Stimulated activated CD8-positive, alpha-beta memory T cell treated with anti-CD3 and anti-CD28 coated beads, Interleukin-12 subunit alpha, Interleukin-12 subunit beta, amount 100 ng/mL, for 24 hours (primary cell): ENCODE measurements around the gene RGS4.

Source experiments
- DNase-seq: peaks from one replicate; pipeline ENCODE4 v3.0.0-alpha.2; 2020; ENCODE audit errors: extremely low read depth

RGS4 gene

GRCh38 chr1:163069142-163069541 lies at the start of gene RGS4:
Gene RGS4 (plus strand): TSS chr1:163069361. CDS start chr1:163069485, 124 bp downstream.
- no peak for DNase-seq

GRCh38 chr1:163022129-163022528 lies 47.0 kb upstream of the RGS4 start:
- no peak for DNase-seq

DNA sequence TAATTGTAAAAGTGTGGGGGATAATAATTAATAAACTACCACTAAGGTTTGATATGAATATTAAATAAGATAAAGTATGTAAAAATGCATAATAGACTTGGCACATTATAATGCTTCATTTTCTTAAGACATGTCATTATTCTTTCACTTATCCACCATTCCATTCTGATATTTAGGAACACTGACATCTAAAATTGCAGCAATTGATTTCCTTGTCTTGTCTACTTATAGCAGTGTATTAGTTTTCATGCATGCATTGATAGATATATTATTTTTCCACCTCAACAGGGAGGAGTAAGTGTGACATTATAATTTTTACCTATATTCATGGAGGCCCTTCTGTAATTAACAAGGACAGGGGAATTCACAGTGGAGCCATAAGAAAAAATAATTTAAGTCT lies 41.6 kb upstream of the RGS4 start:
- DNase-seq, result no peak

- DNase-seq, result no peak
These were observed 39.3 kb upstream of the RGS4 start for GRCh38 chr1:163029901-163030300.

DNA sequence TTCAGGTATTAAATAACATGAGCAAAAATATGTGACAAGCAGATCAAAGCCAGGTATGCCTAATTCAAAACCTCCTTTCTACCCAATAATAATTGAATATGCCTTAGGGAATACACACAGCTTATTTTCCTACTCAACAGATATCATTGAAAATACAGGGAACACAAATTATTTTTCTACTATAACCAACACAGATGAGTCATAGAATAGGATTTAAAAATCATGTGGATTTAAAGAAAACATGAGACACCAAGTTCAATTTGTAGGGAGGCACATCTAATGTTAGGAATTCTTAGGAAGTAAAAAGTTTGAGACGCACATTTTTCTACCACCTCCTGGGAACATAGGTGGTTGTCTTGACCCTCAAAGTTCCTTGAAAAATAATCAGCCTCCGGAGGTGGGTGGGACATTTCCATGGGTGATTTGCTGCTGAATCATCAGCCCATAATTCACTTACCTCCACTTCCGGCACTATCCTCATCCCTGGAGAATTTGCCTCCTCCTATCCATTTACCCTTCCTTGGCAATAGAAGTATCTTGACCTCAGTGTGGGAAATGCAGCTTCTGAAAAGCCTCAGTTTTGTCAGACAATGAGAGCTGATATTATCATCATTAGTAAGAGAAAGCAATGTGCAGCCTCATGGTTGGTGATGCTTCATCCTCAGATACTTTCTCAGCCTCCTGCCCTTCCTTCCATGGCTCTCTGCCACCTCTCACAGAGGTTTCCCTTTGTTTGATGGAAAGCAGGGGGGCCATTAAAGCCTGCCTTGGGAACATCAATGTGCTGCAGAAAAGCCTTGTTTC lies 33.5 kb upstream of the RGS4 start:
- no peak for DNase-seq

DNA sequence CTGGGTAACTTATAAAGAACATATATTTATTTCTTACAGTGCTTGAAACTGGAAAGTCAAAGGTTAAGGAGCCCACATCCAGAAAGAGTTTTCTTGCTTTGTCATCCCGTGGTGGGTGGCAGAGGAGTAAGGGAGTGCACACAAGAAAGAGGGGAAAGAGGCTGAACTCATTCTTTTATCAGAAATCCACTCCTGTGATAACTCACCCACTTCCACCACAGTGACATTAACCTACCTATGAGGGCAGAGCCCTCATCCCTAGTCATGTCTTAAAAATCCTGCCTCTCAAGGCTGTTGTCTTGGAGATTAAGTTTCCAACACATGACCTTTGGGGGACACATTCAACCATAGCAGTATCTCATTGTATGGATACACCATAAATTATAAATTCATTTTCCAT lies 32.5 kb upstream of the RGS4 start:
- DNase-seq, result no peak

- DNase-seq, result no peak
These were observed 30.0 kb upstream of the RGS4 start for GRCh38 chr1:163038928-163039706.

DNA sequence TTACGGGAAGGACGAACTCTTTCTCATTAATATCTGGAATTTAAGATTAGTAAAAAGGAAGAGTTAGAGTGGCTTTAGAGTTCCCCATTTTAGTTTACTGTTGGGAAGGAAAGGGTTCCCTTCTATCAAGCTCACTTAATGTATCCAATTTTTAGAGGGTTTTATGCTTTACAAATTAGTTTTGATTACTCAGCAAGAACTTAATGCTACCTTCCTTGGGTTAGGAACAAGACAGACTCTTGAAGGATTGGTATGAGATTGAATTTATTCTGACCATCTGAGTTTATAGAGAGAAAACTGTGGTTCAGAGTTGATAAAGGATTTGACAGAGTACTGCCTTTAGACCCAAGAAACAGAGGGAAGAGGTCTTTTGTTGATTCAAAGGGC lies 29.5 kb upstream of the RGS4 start:
- DNase-seq, result no peak

DNA sequence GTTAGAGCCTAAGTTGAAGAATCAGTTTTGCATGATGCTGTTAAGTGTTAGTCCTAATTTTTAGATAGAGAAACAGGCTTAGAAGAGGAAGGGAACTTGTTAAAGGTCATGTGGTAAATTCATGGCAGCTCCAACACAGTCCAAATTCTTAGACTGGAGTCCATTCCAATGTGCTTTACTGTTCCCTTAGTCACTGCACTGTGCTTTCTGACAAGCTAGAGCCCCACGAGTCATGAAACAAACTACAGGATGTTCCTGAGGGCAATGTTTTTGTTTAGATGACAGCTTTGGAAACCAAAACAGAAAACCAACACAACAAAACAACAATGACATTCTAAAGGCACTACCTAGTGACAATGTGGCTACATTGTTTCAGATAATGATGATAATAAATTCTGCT lies 23.1 kb upstream of the RGS4 start:
- no peak for DNase-seq

DNA sequence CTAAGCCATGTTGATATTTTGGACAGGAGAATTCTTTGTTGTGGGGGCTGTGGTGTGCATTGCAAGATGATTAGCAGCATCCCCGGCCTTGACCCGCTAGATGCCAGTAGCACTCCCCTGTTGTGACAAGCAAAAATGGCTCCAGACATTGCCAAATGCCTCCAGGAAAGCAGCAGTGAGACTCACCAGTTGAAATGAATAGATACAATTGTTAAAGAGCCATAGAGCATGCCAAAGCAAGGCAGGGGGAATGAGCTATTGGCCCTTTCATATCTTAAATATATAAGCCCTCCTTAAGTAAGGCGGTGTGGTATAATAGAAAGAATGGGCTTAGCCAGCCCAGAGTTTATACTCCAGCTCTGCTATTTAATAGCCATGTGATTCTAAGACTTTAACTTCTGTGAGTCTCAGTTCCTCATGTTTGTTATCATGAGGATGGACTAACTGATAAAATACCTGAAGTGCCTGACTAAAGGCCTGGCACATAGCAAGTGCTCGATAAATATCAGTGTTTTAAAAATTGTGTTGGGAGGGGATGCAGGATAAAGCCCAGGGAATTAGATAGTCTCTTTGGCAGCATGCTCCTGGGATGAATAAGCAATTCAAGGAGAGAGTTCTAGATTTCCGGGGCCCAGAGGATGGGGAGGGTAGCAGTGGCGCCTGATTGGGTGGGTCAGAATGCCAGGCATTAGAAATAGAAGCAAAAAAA lies 21.1 kb upstream of the RGS4 start:
- no peak for DNase-seq

DNA sequence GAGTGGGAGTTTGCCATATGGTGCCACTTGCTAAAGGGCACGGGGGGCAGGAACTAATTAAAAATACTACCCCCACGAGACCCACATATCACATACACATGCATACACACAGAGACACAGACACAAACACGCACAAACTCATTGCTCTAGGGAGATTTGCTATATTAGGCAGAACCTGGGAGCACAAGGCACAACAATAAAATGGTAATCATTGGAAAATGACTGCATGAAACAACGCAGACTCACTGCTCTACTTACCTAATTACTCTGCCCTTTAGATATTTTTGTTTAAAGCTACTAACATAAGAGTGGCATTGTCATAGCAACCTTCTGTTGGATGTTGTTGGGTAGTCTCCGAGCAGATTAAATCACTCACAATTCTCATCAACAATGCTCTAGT lies 20.3 kb upstream of the RGS4 start:
- DNase-seq, result no peak

DNA sequence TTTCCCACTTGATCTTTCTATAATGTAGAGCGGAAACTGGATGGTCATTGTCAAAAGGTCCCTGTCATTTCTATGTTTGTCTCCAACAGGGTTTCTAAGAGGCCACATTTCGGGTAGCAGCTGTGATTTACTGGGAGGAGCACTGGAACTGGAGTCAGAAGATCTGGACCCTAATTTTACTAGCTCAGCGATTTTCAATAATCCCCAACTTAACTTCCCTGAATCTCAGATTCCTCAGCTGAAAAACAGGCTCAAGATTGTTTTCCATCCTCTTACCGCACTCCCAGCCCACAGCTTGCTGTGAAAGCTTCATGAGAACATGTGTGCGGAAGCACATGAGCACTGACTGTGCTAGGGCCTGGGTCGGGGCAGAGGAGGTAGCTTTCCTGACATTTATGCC lies 19.9 kb upstream of the RGS4 start:
- DNase-seq, result no peak

DNA sequence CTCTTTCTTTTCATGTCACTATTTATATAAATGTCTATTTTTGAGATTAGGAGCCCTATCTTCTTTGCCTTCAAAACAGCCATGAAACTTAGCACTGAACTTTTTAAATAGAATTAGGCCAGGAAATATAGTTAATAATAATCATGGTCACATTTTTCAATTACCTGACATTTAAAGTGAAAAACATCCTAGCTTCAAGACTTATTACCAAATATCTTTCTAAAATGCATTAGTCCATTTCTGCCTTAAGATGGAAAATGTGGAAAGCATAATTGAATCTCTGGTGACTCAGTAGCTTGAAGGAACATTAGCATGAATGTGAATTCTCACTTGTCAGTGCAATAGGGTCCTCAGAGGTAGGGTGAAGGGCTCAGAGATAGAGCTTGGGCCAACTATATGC lies 18.7 kb upstream of the RGS4 start:
- no peak for DNase-seq

DNA sequence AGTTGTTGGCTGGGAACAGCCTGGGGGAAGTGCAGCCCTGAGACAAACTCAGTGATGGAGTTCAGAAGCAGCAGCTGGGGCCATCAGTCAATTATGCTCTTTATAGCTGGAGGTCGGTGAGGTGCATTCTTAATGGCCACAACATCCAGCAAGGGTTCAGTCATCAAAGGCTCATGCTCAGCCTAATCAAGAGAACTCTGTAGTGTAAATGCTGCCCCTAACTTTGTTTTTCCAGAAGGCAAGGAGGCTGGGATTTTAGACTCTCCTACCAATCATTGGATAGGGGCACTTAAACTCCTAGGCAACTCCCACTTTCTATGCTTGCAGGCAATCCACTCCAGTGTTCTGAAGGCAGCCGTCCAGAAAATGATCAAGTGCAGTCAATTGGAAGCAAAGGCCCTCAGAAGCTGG lies 15.0 kb upstream of the RGS4 start:
- no peak for DNase-seq

- DNase-seq, result no peak
These were observed 14.2 kb upstream of the RGS4 start for GRCh38 chr1:163055005-163055404.

DNA sequence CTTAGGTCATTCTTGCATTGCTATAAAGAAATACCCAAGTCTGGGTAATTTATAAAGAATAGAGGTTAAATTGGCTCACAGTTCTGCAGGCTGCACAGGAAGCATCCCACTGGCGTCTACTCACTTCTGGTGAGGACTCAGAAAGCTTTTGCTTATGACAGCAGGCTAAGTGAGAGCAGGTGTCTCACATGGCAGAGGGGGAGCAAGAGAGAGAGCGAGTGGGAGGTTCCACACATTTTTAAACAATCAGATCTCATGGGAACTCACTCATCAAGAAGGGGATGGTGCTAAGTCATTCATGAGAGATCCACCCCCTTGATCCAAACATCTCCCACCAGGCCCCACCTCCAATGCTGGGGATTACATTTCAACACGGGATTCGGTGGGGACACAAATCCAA lies 13.6 kb upstream of the RGS4 start:
- no peak for DNase-seq

DNA sequence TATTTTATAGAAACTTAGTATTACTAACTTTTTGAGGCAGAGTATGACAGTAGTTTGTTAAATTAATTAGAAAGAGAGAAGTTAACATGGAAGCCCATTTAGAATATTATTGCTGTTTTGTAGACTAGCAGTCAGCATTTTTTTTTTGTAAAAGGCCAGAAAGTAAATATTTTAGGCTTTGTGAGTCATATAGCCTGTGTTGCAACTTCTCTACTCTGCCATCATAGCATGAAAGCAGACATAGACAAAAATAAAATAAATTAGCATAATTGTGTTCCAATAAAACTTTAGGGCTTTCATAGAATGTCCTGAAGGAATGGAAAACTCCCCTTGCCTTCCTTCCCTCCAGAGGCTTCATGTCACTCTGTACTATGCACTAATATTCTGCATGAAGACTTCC lies 12.3 kb upstream of the RGS4 start:
- no peak for DNase-seq

DNA sequence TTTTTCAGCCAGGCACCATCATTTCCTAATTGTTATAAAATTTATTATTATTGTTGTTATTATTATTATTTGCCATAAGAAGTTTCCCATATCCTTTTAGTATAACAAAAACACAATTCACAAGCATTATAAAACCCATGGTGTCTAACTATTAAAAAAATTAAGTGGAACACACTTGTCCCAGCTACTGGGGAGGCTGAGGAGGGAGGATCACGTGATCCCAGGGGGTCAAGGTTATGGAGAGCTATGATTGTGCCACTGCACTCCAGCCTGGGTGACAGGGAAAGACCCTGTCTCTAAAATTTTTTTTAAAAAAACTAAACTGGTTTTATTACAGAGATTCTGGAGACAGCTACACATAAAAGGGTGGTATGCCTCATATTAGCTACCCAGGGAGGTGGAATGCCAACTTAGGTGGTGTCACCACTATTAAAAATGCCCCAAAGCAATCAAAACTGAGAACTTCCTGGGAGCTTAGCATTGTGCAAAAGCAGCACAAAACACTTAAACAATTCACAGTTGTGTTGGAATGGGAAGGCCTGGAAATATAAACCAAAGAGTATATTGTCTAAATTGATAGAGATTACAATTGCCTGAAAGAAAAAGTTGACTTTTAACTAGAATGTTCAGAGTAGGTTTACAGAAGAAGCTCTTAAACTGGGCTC lies 8.7 kb upstream of the RGS4 start:
- DNase-seq, result no peak

- DNase-seq, result no peak
These were observed 6.0 kb upstream of the RGS4 start for GRCh38 chr1:163063143-163063542.

DNA sequence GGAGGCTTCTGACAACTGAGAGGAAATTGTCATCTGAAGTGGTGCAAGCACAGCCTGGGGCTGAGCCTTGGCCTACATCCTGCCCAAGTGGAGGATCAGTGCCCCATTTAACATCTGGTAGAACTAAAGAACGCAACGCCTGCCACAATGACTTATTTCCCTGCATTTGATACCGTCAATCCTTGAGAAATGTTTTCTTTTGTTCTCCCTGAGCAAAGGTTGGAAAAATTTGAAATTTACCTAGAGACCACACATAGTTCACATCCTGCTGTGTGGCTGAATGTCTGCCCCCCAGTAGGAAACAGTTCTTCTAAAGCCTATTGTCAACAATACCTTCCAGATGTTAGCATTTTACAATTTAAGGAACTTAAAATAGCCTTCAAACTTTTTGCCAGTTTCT lies 5.6 kb upstream of the RGS4 start:
- no peak for DNase-seq

DNA sequence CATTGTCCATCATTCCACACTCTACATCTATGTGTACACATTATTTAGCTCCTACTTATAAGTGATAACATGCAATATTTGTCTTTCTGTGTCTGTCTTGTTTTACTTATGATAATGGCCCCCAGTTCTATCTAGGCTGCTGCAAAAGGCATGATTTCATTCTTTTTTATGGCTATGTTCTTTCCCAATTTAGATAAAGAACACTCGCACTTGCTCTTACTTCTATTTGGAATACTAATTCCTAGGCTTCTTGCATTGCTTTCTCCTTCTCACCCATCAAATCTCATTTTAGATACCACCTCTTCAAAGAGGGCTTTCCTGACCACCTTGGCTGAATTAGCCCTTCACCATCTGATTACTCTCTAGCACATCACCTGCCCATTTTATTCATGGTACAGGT lies 3.0 kb upstream of the RGS4 start:
- no peak for DNase-seq

DNA sequence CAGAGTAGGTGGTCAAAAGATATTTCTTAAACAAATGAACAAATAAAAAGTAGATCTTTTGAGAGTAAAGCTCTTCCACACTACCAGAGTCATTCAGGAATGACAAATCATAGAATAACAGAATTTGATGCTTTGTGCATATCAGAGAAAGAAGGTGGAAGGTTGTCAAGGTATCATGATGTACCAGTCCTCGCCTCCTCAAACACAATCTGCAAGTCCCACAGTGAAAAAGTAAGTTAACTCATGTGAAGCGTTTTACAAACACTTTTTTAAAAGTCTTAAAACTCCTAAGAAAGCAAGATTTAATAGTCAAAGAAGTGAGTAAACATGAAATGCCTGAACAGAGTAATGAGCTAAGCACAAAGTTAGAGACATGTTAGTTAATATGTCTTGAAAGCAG lies 2.5 kb upstream of the RGS4 start:
- DNase-seq, result no peak
